ENCODE results near the gene RPL38. TPM values are rescaled to one million over a fixed set of nuclear protein-coding genes. Genes with fewer than 3 reads are reported as not detected.

Gene RPL38
- total RNA-seq, 1 donor from 2014 or later = 393 TPM

GRCh38 chr17:74199306-74200092 is 4.0 kb upstream of the RPL38 start:
- TF ChIP-seq EZH2phosphoT487 (IDR thresholded peaks at IDR 0.05) (no peak), EZH2 (IDR thresholded peaks at IDR 0.05) (no peak), CTCF (IDR thresholded peaks at IDR 0.05) (peak; percentile 99)
- peaks cover 3% of the 10 kb centered on the region for H3F3A ChIP-seq (ENCODE audit: low read depth)
- H3K4me2 ChIP-seq = no peak overlapping the region
- no peak overlapping the region for H3K27ac ChIP-seq
- peaks cover 3% of the 10 kb centered on the region for H3K36me3 Mint-ChIP-seq
- peaks cover 10% of the 10 kb centered on the region for H3K79me2 ChIP-seq (ENCODE audit: low read depth)
- DNase-seq (ENCODE audit: low spot score) = peak; percentile 78
- H3K9me3 Mint-ChIP-seq = peaks cover 3% of the 10 kb centered on the region
- H3K9ac ChIP-seq = no peak overlapping the region
- peaks cover 53% of the 10 kb centered on the region for H3K4me1 Mint-ChIP-seq
- no peak overlapping the region for H3K4me3 ChIP-seq
- H3K4me1 ChIP-seq = peaks cover under 1% of the 10 kb centered on the region
- H3K4me3 Mint-ChIP-seq = peak overlapping the region; percentile 10
- H4K20me1 ChIP-seq (ENCODE audit: low read depth) = peaks cover 10% of the 10 kb centered on the region
- H3K27me3 Mint-ChIP-seq (ENCODE audit: insufficient read depth, low read depth) = peaks cover 21% of the 10 kb centered on the region
- H3K27ac Mint-ChIP-seq = no peak overlapping the region
- peaks cover 54% of the 10 kb centered on the region for H3K27me3 ChIP-seq
- H3K9me3 ChIP-seq (ENCODE audit: low read depth) = no peaks in the 10 kb centered on the region
- H2AFZ ChIP-seq (replicated peaks) = peak overlapping the region; percentile 29
- no peaks in the 10 kb centered on the region for H3K36me3 ChIP-seq

GRCh38 chr17:74200112-74200511 is 3.4 kb upstream of the RPL38 start:
- no peak overlapping the region for H3K4me3 Mint-ChIP-seq
- Histone ChIP-seq H3K27ac (no peak overlapping the region), H2AFZ (replicated peaks) (no peak overlapping the region), H3K79me2 (ENCODE audit: low read depth) (peaks cover 16% of the 10 kb centered on the region), H3F3A (ENCODE audit: low read depth) (peaks cover 9% of the 10 kb centered on the region), H3K9me3 (ENCODE audit: low read depth) (no peaks in the 10 kb centered on the region), H3K4me3 (no peak overlapping the region), H3K9ac (no peak overlapping the region), H3K4me2 (no peak overlapping the region), H4K20me1 (ENCODE audit: low read depth) (peaks cover 16% of the 10 kb centered on the region), H3K27me3 (peaks cover 54% of the 10 kb centered on the region), H3K36me3 (no peaks in the 10 kb centered on the region), H3K4me1 (peaks cover 7% of the 10 kb centered on the region)
- H3K27me3 Mint-ChIP-seq (ENCODE audit: insufficient read depth, low read depth) = peaks cover 21% of the 10 kb centered on the region
- TF ChIP-seq EZH2phosphoT487 (IDR thresholded peaks at IDR 0.05) (no peak), CTCF (IDR thresholded peaks at IDR 0.05) (no peak), EZH2 (IDR thresholded peaks at IDR 0.05) (no peak)
- peaks cover 53% of the 10 kb centered on the region for H3K4me1 Mint-ChIP-seq
- H3K36me3 Mint-ChIP-seq = peaks cover 5% of the 10 kb centered on the region
- H3K27ac Mint-ChIP-seq = no peak overlapping the region
- no peak for DNase-seq (ENCODE audit: low spot score)
- H3K9me3 Mint-ChIP-seq = peaks cover 3% of the 10 kb centered on the region

- Mint-ChIP-seq H3K27me3 (ENCODE audit: insufficient read depth, low read depth) (peaks cover 15% of the 10 kb centered on the region), H3K9me3 (peaks cover 3% of the 10 kb centered on the region), H3K27ac (no peak overlapping the region), H3K4me3 (no peak overlapping the region), H3K36me3 (peaks cover 13% of the 10 kb centered on the region), H3K4me1 (peaks cover 51% of the 10 kb centered on the region)
- H3K36me3 ChIP-seq = peaks cover 9% of the 10 kb centered on the region
- no peak overlapping the region for H3K4me2 ChIP-seq
- H3K4me3 ChIP-seq = no peak overlapping the region
- H2AFZ ChIP-seq (replicated peaks) = no peak overlapping the region
- no peak overlapping the region for H3K27ac ChIP-seq
- H3K4me1 ChIP-seq = peaks cover 10% of the 10 kb centered on the region
- no peak overlapping the region for H3K9ac ChIP-seq
- H3K27me3 ChIP-seq = peaks cover 49% of the 10 kb centered on the region
- H3K9me3 ChIP-seq (ENCODE audit: low read depth) = no peaks in the 10 kb centered on the region
- DNase-seq (ENCODE audit: low spot score) = no peak
- peaks cover 27% of the 10 kb centered on the region for H4K20me1 ChIP-seq (ENCODE audit: low read depth)
- H3F3A ChIP-seq (ENCODE audit: low read depth) = peaks cover 20% of the 10 kb centered on the region
- TF ChIP-seq EZH2phosphoT487 (IDR thresholded peaks at IDR 0.05) = no peak
- TF ChIP-seq CTCF (IDR thresholded peaks at IDR 0.05) = no peak
- no peak for TF ChIP-seq EZH2 (IDR thresholded peaks at IDR 0.05)
- H3K79me2 ChIP-seq (ENCODE audit: low read depth) = peaks cover 28% of the 10 kb centered on the region
These were observed 2.2 kb upstream of the RPL38 start for GRCh38 chr17:74201250-74201649.
